H1 (cell line): ENCODE results near the gene RBBP8. TPM values are rescaled to one million over a fixed set of nuclear protein-coding genes. Genes with fewer than 3 reads are reported as not detected.

Source experiments
- CTCF ChIA-PET: fragments of 300-600 bp; sonication (Branson Sonifier 250); formaldehyde crosslinking; loops from one replicate; lab custom pipeline; 2021; ENCODE audit not compliant: partially characterized antibody; lab: Charles Lee
- POLR2A ChIA-PET: fragments of 300-600 bp; sonication (Branson Sonifier 250); formaldehyde crosslinking; loops from one replicate; lab custom pipeline; 2021; ENCODE audit warnings: inconsistent platforms; ENCODE audit not compliant: partially characterized antibody; lab: Charles Lee
- DNase-seq, 2 experiments: peaks; one replicate each; pipeline versions ENCODE4 v3.0.0 to v3.0.0-alpha.2; 2010 to 2022; ENCODE audit warnings: low spot score in 2 of 2, low read depth in 1 of 2, mixed read lengths in 1 of 2
- FAIRE-seq: peaks from 2 replicates; lab custom pipeline; 2011; peaks lifted over from hg19 to GRCh38; lab: Jason Lieb, UNC
- H2AFZ ChIP-seq: 2 replicates; pipeline ENCODE4 v1.8.1; 2012; ENCODE audit warnings: low read length, inconsistent platforms
- H2AK5ac ChIP-seq: 2 replicates; pipeline ENCODE4 v1.6.1; 2013; ENCODE audit warnings: low read depth, low read length
- H2BK120ac ChIP-seq: replicated peaks from 2 replicates; pipeline ENCODE3; 2013; ENCODE audit warnings: low read depth, low read length, inconsistent platforms
- H2BK12ac ChIP-seq: 2 replicates; pipeline ENCODE4 v1.6.1; 2013; ENCODE audit warnings: low read depth, low read length
- H2BK15ac ChIP-seq: 2 replicates; pipeline ENCODE4 v1.6.1; 2013; ENCODE audit warnings: low read length
- H2BK20ac ChIP-seq: 2 replicates; pipeline ENCODE4 v1.6.1; 2013; ENCODE audit warnings: low read length
- H2BK5ac ChIP-seq: 2 replicates; pipeline ENCODE4 v1.6.1; 2013; ENCODE audit warnings: low read depth, low read length
- H3K14ac ChIP-seq: 2 replicates; pipeline ENCODE4 v1.6.1; 2013; ENCODE audit warnings: inconsistent platforms; ENCODE audit not compliant: insufficient read length
- H3K18ac ChIP-seq: 2 replicates; pipeline ENCODE4 v1.6.1; 2013; ENCODE audit warnings: low read length; ENCODE audit errors: extremely low read depth
- H3K23ac ChIP-seq: 2 replicates; pipeline ENCODE4 v1.6.1; 2013; ENCODE audit warnings: inconsistent platforms; ENCODE audit not compliant: insufficient read length
- H3K23me2 ChIP-seq: 2 replicates; pipeline ENCODE4 v1.6.1; 2013; ENCODE audit warnings: low read depth, low read length
- H3K27ac ChIP-seq: 2 replicates; pipeline ENCODE4 v1.6.1; 2011; ENCODE audit warnings: low read depth, low read length, inconsistent platforms
- H3K27me3 ChIP-seq, 4 experiments: replicated peaks in 1 of 4; 1 replicate in 1 of 4; 2 replicates in 3 of 4; pipeline versions ENCODE4 v1.6.1 to v1.8.1; 2011 to 2013; ENCODE audit warnings: low read length in 3 of 4, mild to moderate bottlenecking in 3 of 4, inconsistent platforms in 2 of 4, mixed read lengths in 2 of 4, moderate library complexity in 1 of 4; ENCODE audit not compliant: control insufficient read depth in 3 of 4, insufficient read depth in 3 of 4; ENCODE audit errors: extremely low read depth in 1 of 4
- H3K36me3 ChIP-seq, 4 experiments: 2 replicates each; pipeline versions ENCODE4 v1.6.1 to v1.8.1; 2011 to 2013; ENCODE audit warnings: mild to moderate bottlenecking in 4 of 4, low read length in 3 of 4, moderate library complexity in 2 of 4, control low read depth in 1 of 4, inconsistent platforms in 1 of 4; ENCODE audit not compliant: insufficient read depth in 4 of 4, control insufficient read depth in 2 of 4
- H3K4ac ChIP-seq: replicated peaks from 2 replicates; pipeline ENCODE3; 2013; ENCODE audit warnings: low read length, low read depth, mixed read lengths, inconsistent platforms; ENCODE audit not compliant: insufficient read length
- H3K4me1 ChIP-seq, 4 experiments: replicated peaks in 1 of 4; 1 replicate in 1 of 4; 2 replicates in 3 of 4; pipeline versions ENCODE4 v1.6.1 to v1.8.1; 2011 to 2013; ENCODE audit warnings: low read length in 3 of 4, inconsistent platforms in 2 of 4, mixed read lengths in 1 of 4; ENCODE audit not compliant: insufficient read depth in 4 of 4, control insufficient read depth in 3 of 4
- H3K4me2 ChIP-seq, 2 experiments: 2 replicates each; pipeline versions ENCODE4 v1.6.1 to v1.8.1; 2011 to 2013; ENCODE audit warnings: low read depth in 2 of 2, low read length in 2 of 2, control low read depth in 1 of 2, inconsistent platforms in 1 of 2, mild to moderate bottlenecking in 1 of 2; ENCODE audit not compliant: insufficient read depth in 1 of 2
- H3K4me3 ChIP-seq, 4 experiments: fragments of 200-600, 300-600 bp in 1 of 4; sonication (generic), shearing (Covaris generic), sonication (Bioruptor Twin) in 1 of 4; 2 replicates each; pipeline versions ENCODE4 v1.5.1 to v1.8.1; 2011 to 2016; ENCODE audit warnings: low read length in 4 of 4, low read depth in 3 of 4, control low read depth in 2 of 4, inconsistent platforms in 2 of 4, mild to moderate bottlenecking in 2 of 4, mixed read lengths in 1 of 4, moderate library complexity in 1 of 4; ENCODE audit not compliant: insufficient read depth in 2 of 4; ENCODE audit errors: extremely low read depth in 1 of 4
- H3K56ac ChIP-seq: replicated peaks from 2 replicates; pipeline ENCODE3; 2013; ENCODE audit warnings: low read depth, mild to moderate bottlenecking, mixed read lengths, low read length, inconsistent platforms; ENCODE audit not compliant: insufficient read length
- H3K79me1 ChIP-seq: 2 replicates; pipeline ENCODE4 v1.6.1; 2013; ENCODE audit warnings: low read depth, low read length, control low read depth
- H3K79me2 ChIP-seq, 2 experiments: 2 replicates each; pipeline versions ENCODE4 v1.6.1 to v1.8.1; 2012 to 2013; ENCODE audit warnings: low read length in 2 of 2, mild to moderate bottlenecking in 2 of 2, inconsistent platforms in 1 of 2; ENCODE audit not compliant: insufficient read depth in 2 of 2, control insufficient read depth in 1 of 2
- H3K9ac ChIP-seq, 4 experiments: replicated peaks in 1 of 4; 1 replicate in 1 of 4; 2 replicates in 3 of 4; pipeline versions ENCODE4 v1.6.1 to v1.8.1; 2011 to 2013; ENCODE audit warnings: low read depth in 3 of 4, low read length in 3 of 4, control low read depth in 2 of 4, mild to moderate bottlenecking in 2 of 4, moderate library complexity in 2 of 4, inconsistent platforms in 1 of 4; ENCODE audit errors: extremely low read depth in 1 of 4
- H3K9me3 ChIP-seq, 2 experiments: 2 replicates each; pipeline versions ENCODE4 v1.6.1 to v1.8.1; 2012 to 2013; ENCODE audit warnings: mild to moderate bottlenecking in 2 of 2, moderate library complexity in 2 of 2, control low read depth in 1 of 2, inconsistent platforms in 1 of 2, low read depth in 1 of 2, low read length in 1 of 2, mixed read lengths in 1 of 2; ENCODE audit not compliant: insufficient read depth in 2 of 2
- H4K20me1 ChIP-seq, 2 experiments: replicated peaks in 1 of 2; 2 replicates each; pipeline versions ENCODE3 to v1.8.1; 2011 to 2013; ENCODE audit warnings: inconsistent platforms in 2 of 2, low read length in 2 of 2, mild to moderate bottlenecking in 1 of 2; ENCODE audit not compliant: insufficient read depth in 2 of 2, control insufficient read depth in 1 of 2
- H4K5ac ChIP-seq: 2 replicates; pipeline ENCODE4 v1.6.1; 2013; ENCODE audit warnings: low read length, low read depth, mixed read lengths, inconsistent platforms; ENCODE audit not compliant: insufficient read length
- H4K8ac ChIP-seq: 2 replicates; pipeline ENCODE4 v1.8.0; 2013; ENCODE audit warnings: mild to moderate bottlenecking, moderate library complexity, low read length, inconsistent platforms; ENCODE audit not compliant: insufficient read depth; ENCODE audit errors: extremely low read depth
- H4K91ac ChIP-seq: replicated peaks from 2 replicates; pipeline ENCODE3; 2013; ENCODE audit warnings: low read length, mixed read lengths, inconsistent platforms; ENCODE audit not compliant: insufficient read length
- CEBPB ChIP-seq: IDR thresholded peaks from 2 replicates; pipeline ENCODE4 v1.6.1; 2012; ENCODE audit warnings: low read depth, low read length
- FOSL1 ChIP-seq: IDR thresholded peaks from 2 replicates; pipeline ENCODE4 v1.6.1; 2011; ENCODE audit warnings: mild to moderate bottlenecking, low read depth, low read length, moderate library complexity; ENCODE audit not compliant: insufficient read depth
- GABPA ChIP-seq: IDR thresholded peaks from 2 replicates; pipeline ENCODE4 v1.6.1; 2011; ENCODE audit warnings: mild to moderate bottlenecking, low read length, moderate library complexity, borderline replicate concordance; ENCODE audit not compliant: insufficient read depth
- MAX ChIP-seq: IDR thresholded peaks from 2 replicates; pipeline ENCODE4 v1.6.1; 2012; ENCODE audit warnings: inconsistent platforms
- NRF1 ChIP-seq: IDR thresholded peaks from 2 replicates; pipeline ENCODE4 v1.6.1; 2011; ENCODE audit warnings: mild to moderate bottlenecking, low read depth, low read length, improper control_type of control experiment
- RBBP5 ChIP-seq: IDR thresholded peaks from 2 replicates; pipeline ENCODE4 v1.7.1; 2012; ENCODE audit warnings: low read depth, mild to moderate bottlenecking, inconsistent platforms, low read length, moderate library complexity, borderline replicate concordance
- RFX5 ChIP-seq: IDR thresholded peaks from 2 replicates; pipeline ENCODE4 v1.6.1; 2011; ENCODE audit warnings: low read depth, low read length, improper control_type of control experiment, borderline replicate concordance
- SIN3A ChIP-seq, 2 experiments: IDR thresholded peaks in 1 of 2; conservative IDR thresholded peaks in 1 of 2; 2 replicates each; pipeline ENCODE4 v1.6.1; 2011 to 2012; ENCODE audit warnings: low read length in 2 of 2, improper control_type of control experiment in 1 of 2, low read depth in 1 of 2, mild to moderate bottlenecking in 1 of 2
- SIRT6 ChIP-seq: IDR thresholded peaks from one replicate; pipeline ENCODE4 v1.7.1; 2012; ENCODE audit warnings: low read length, inconsistent platforms
- SIX5 ChIP-seq: IDR thresholded peaks from 2 replicates; pipeline ENCODE4 v1.6.1; 2011; ENCODE audit warnings: mild to moderate bottlenecking, low read depth, low read length
- TCF12 ChIP-seq: IDR thresholded peaks from 2 replicates; pipeline ENCODE4 v1.6.1; 2011; ENCODE audit warnings: low read depth, mild to moderate bottlenecking, low read length
- WGBS, 2 experiments: shearing (Covaris generic) in 1 of 2; methylation state at CpG; one replicate each; pipeline versions ENCODE4 v1.1.6 to v1.1.7; 2013 to 2015; ENCODE audit warnings: low lambda C conversion rate in 2 of 2, mixed read lengths in 2 of 2, inconsistent platforms in 1 of 2, low coverage in 1 of 2, missing lambda C conversion rate in 1 of 2; ENCODE audit not compliant: insufficient replicate concordance in 2 of 2, insufficient coverage in 1 of 2, insufficient read length in 1 of 2; ENCODE audit errors: extremely low coverage in 1 of 2, missing lambda C conversion rate in 1 of 2; 5-methylcytosine and 5-hydroxymethylcytosine counted together
- polyA plus RNA-seq, 7 experiments: library from polyadenylated mRNA; depleted of rRNA in 3 of 7; stranded (reverse) in 5 of 7; unstranded in 2 of 7; fragments of >200 nt in 5 of 7; fragments of 200-250 nt in 2 of 7; gene quantifications; 1 replicate in 5 of 7; 2 replicates in 1 of 7; 4 replicates in 1 of 7; pipeline versions ENCODE4 v1.2.1 to v1.2.3, GENCODE V29; 2011 to 2013; ENCODE audit warnings: missing spikeins in 2 of 7, mixed read lengths in 2 of 7
- total RNA-seq: library from RNA; stranded (reverse); fragmentation: NEBNext Ultra II Directional; extraction: Animal tissue kit (Norgen Biotek cat#: 25700); gene quantifications from 2 replicates; pipeline ENCODE4 v1.2.1, GENCODE V29; 2021

RBBP8 gene
- total and polyA plus RNA-seq, 2 of the 8 experiments (the other 6 are each of a cell fraction or from before 2014, with no cell fraction given) = 16.1 to 65.8 TPM

GRCh38 chr18:23012249-23012648 lies 79.1 kb downstream of the RBBP8 start:
- H3K23ac ChIP-seq = no peak overlapping the region
- no peak overlapping the region for H3K9ac ChIP-seq
- ChIA-PET POLR2A (interaction anchor here (1.2 kb wide), 1 partner anchor 28 kb away, joined by 3 read pairs; no protein-coding TSS in a partner anchor), CTCF (no interaction called here)
- no peak overlapping the region for H2BK120ac ChIP-seq
- no peak overlapping the region for H4K91ac ChIP-seq
- H2AFZ ChIP-seq = no peak overlapping the region
- DNase-seq = no peak
- 100% methylated on average over 1 of the region's 1 CpG; no CpG with 5 or more reads in 1 of the 2 experiments for WGBS, 2 experiments
- H3K27me3 ChIP-seq = no peaks in the 10 kb centered on the region
- FAIRE-seq = no peak
- no peak overlapping the region for H3K14ac ChIP-seq
- no peak overlapping the region for H3K4me2 ChIP-seq
- no peak overlapping the region for H3K56ac ChIP-seq
- no peak overlapping the region for H3K4ac ChIP-seq
- no peaks in the 10 kb centered on the region for H4K20me1 ChIP-seq
- H3K36me3 ChIP-seq = peaks cover 0 to 4% (median 0%) of the 10 kb centered on the region in 4 experiments; a peak in 3 of 8 replicates
- TF ChIP-seq SIRT6 (no peak), GABPA (no peak), MAX (no peak), FOSL1 (no peak), RFX5 (no peak), TCF12 (no peak), CEBPB (no peak), NRF1 (no peak), SIX5 (no peak), SIN3A (conservative IDR thresholded peaks at IDR 0.05 in 1 of 2, IDR thresholded peaks at IDR 0.05 in 1 of 2; ENCODE audit: low read depth in 1 of 2, low read length in 2 of 2) (no peak), RBBP5 (no peak)
- no peak overlapping the region for H2BK12ac ChIP-seq
- no peak overlapping the region for H2BK15ac ChIP-seq
- no peak overlapping the region for H2AK5ac ChIP-seq
- H3K79me2 ChIP-seq = no peaks in the 10 kb centered on the region
- no peaks in the 10 kb centered on the region for H3K79me1 ChIP-seq
- no peak overlapping the region for H4K8ac ChIP-seq
- no peak overlapping the region for H2BK5ac ChIP-seq
- H3K4me3 ChIP-seq = no peak overlapping the region
- H2BK20ac ChIP-seq = no peak overlapping the region
- no peaks in the 10 kb centered on the region for H3K4me1 ChIP-seq
- no peaks in the 10 kb centered on the region for H3K9me3 ChIP-seq
- H3K27ac ChIP-seq = no peak overlapping the region
- H3K23me2 ChIP-seq = no peaks in the 10 kb centered on the region
- no peak overlapping the region for H4K5ac ChIP-seq
- H3K18ac ChIP-seq = no peak overlapping the region
